GM12891 (cell line): ENCODE results near the gene NCBP1.

Experiments used
- DNase-seq: peaks from one replicate; pipeline ENCODE4 v3.0.0; 2011; ENCODE audit warnings: low spot score; ENCODE audit not compliant: insufficient read length
- FAIRE-seq: peaks from 2 replicates; lab custom pipeline; 2011; peaks lifted over from hg19 to GRCh38; lab: Jason Lieb, UNC
- PAX5 ChIP-seq: IDR thresholded peaks from 2 replicates; pipeline ENCODE4 v1.6.1; 2011; ENCODE audit warnings: low read length, moderate library complexity, mild to moderate bottlenecking; ENCODE audit not compliant: insufficient read depth, severe bottlenecking
- POLR2A ChIP-seq: IDR thresholded peaks from 2 replicates; pipeline ENCODE4 v1.6.1; 2011; ENCODE audit warnings: low read depth, low read length, control low read depth
- POLR2AphosphoS5 ChIP-seq: IDR thresholded peaks from 2 replicates; pipeline ENCODE4 v1.6.1; 2011; ENCODE audit warnings: low read depth, low read length, control low read depth
- POU2F2 ChIP-seq: IDR thresholded peaks from 2 replicates; pipeline ENCODE4 v1.6.1; 2011; ENCODE audit warnings: low read depth, mild to moderate bottlenecking, control low read depth, low read length, moderate library complexity
- SPI1 ChIP-seq: IDR thresholded peaks from 2 replicates; pipeline ENCODE4 v1.6.1; 2011; ENCODE audit warnings: low read depth, low read length, control low read depth
- TAF1 ChIP-seq: IDR thresholded peaks from 2 replicates; pipeline ENCODE4 v1.6.1; 2011; ENCODE audit warnings: low read depth, low read length, control low read depth

NCBP1 gene

GRCh38 chr9:97640325-97640724, 6.7 kb downstream of the NCBP1 start:
- FAIRE-seq: no peak
- TF ChIP-seq POU2F2 (no peak), TAF1 (no peak), POLR2A (no peak), POLR2AphosphoS5 (no peak)
- no peak for DNase-seq

- DNase-seq (no peak), FAIRE-seq (no peak)
- TF ChIP-seq TAF1 (no peak), POLR2A (no peak), POLR2AphosphoS5 (no peak)
These were observed 12.1 kb downstream of the NCBP1 start for GRCh38 chr9:97645720-97646119.

GRCh38 chr9:97647996-97648395, 14.4 kb downstream of the NCBP1 start:
- DNase-seq: no peak
- TF ChIP-seq POLR2A (no peak), PAX5 (no peak), SPI1 (no peak), POLR2AphosphoS5 (no peak), POU2F2 (no peak), TAF1 (no peak)
- no peak for FAIRE-seq

DNA sequence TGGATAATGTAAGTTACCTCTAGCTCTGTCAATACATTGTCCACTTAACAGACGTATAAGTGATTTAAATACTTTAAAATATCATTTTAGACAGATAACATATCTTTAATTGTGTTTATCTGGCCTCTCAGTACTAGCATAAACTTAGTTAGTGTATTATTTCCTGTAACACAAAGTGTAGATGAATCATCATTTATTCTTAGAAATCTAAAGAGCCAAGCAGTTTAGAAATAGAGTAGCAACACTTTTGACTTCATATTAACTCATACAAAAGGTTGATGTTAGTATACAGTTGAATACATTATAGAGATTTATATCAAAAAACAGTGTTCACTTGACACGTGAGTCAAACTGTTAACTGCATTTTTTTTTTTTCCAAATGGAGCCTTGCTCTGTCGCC, 18.0 kb downstream of the NCBP1 start:
- FAIRE-seq: no peak
- no peak for DNase-seq
- TF ChIP-seq POLR2AphosphoS5: no peak
- no peak for TF ChIP-seq POLR2A
- no peak for TF ChIP-seq TAF1
- TF ChIP-seq PAX5: no peak
- TF ChIP-seq SPI1: no peak
- no peak for TF ChIP-seq POU2F2

DNA sequence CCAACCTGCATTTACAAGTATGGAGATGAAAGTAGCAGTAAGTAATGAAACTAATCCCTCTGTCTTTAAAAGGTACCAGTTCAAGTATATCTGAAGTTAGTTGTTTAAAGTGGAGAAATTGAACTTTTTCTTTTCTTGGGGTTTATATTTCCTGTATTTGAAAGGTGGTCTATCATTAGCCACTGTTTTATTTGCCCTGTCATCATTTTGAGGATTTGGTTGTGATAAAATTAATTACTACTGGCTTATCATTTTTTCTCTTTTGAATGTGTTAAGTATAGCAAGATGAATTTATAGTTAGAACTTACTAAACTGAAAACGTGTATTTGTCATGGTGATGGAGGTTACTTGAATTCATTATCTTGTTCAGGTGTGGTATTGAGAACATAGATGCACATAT, 25.1 kb downstream of the NCBP1 start:
- FAIRE-seq (no peak), DNase-seq (no peak)
- TF ChIP-seq PAX5: no peak
- no peak for TF ChIP-seq POLR2AphosphoS5
- no peak for TF ChIP-seq TAF1
- TF ChIP-seq SPI1: no peak
- TF ChIP-seq POU2F2: no peak
- TF ChIP-seq POLR2A: no peak

GRCh38 chr9:97659771-97660170, 26.1 kb downstream of the NCBP1 start:
- FAIRE-seq (no peak), DNase-seq (no peak)
- no peak for TF ChIP-seq SPI1
- no peak for TF ChIP-seq POU2F2

DNA sequence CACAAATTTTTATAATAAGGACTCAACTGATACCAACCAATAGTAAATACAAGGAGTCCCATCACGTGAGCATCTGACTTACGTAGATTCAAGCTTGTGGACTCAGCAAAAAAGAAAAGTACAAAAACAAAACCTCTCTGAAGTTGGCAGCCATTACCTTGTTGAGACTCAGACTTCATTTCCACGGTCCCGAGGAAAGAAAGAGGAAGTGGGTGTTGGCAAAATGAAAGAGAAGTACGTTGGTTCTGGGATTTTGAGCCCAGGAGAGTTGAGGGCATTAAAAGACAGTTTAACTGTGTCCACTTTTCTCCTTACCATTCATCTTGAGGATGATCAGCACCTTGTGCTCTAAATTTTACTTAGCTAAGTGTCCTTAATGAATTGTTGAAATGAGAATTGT, 26.7 kb downstream of the NCBP1 start:
- FAIRE-seq: no peak
- no peak for DNase-seq
- TF ChIP-seq TAF1 (no peak), SPI1 (peak; percentile 81)

GRCh38 chr9:97660847-97661246, 27.2 kb downstream of the NCBP1 start:
- DNase-seq: no peak
- no peak for FAIRE-seq
- TF ChIP-seq PAX5: no peak
- TF ChIP-seq SPI1: no peak
- TF ChIP-seq POU2F2: no peak
- TF ChIP-seq TAF1: no peak
- TF ChIP-seq POLR2AphosphoS5: no peak
- TF ChIP-seq POLR2A: no peak

GRCh38 chr9:97665742-97666141, 32.1 kb downstream of the NCBP1 start:
- DNase-seq (no peak), FAIRE-seq (peak; percentile 67)
- no peak for TF ChIP-seq TAF1
- no peak for TF ChIP-seq POLR2A
- TF ChIP-seq POU2F2: no peak
- TF ChIP-seq SPI1: no peak
- no peak for TF ChIP-seq PAX5
- no peak for TF ChIP-seq POLR2AphosphoS5

- no peak for FAIRE-seq
These were observed 33.5 kb downstream of the NCBP1 start for GRCh38 chr9:97666907-97667686.

More at GRCh38 chr9:97666907-97667686, 33.5 kb downstream of the NCBP1 start:
- no peak for DNase-seq
- TF ChIP-seq PAX5 (no peak), SPI1 (no peak), POU2F2 (no peak), POLR2A (no peak), TAF1 (no peak), POLR2AphosphoS5 (no peak)
